Muscle of arm (tissue), 12 donors: ENCODE measurements around the gene ADGRL3. TPM values are rescaled to one million over a fixed set of nuclear protein-coding genes. Genes with fewer than 3 reads are reported as not detected.
"Not testable (repeated sequence)": the region's sequence is repeated elsewhere in the genome, so short reads cannot be mapped to it uniquely, and the experiment has no call there.

ENCODE experiments used
- DNase-seq: peaks from one replicate; pipeline ENCODE4 v3.0.0-alpha.2; 2013
- polyA plus RNA-seq, 12 donors: library from polyadenylated mRNA; unstranded; fragments of 120-200 nt; gene quantifications; one replicate each; pipeline ENCODE4 v1.2.1, GENCODE V29; 2013; ENCODE audit not compliant: insufficient read length in 12 of 12

ADGRL3 gene
- polyA plus RNA-seq, 12 donors: 20.7 to 34.2 (median 24.4) TPM; not detected in 1

GRCh38 chr4:61204353-61205060 is 4.4 kb downstream of the ADGRL3 start:
- DNase-seq: peak; percentile 38

DNA sequence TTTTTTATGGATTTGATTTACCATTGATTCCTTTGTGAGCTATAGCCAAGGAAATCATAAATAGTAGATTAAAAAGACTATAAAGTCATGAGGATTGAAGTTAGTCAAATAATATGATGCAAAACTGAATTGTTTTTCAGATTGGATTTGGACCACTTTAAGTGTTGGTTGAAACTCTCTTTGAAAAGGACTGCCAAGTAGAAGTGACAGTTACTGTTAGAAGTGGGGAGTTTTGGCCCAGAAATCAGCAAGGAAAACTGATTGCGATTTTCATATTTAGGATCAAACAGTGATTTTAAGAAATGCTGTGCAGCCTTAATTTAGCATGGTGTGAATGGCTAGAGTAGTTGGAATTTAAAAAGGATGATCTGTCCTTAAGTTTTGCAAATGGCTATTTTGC is 4.9 kb downstream of the ADGRL3 start:
- no peak for DNase-seq

DNA sequence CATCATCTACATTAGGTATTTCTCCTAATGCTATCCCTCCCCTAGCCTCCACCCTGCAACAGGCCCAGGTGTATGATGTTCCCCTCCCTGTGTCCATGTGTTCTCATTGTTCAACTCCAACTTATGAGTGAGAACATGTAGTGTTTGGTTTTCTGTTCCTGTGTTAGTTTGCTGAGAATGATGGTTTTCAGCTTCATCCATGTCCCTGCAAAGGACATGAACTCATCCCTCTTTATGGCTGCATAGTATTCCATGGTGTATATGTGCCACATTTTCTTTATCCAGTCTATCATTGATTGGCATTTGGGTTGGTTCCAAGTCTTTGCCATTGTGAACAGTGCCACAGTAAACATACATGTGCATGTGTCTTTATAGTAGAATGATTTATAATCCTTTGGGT is 7.0 kb downstream of the ADGRL3 start:
- not testable (repeated sequence) for DNase-seq

GRCh38 chr4:61210186-61210939 is 10.2 kb downstream of the ADGRL3 start:
- DNase-seq: no peak

DNA sequence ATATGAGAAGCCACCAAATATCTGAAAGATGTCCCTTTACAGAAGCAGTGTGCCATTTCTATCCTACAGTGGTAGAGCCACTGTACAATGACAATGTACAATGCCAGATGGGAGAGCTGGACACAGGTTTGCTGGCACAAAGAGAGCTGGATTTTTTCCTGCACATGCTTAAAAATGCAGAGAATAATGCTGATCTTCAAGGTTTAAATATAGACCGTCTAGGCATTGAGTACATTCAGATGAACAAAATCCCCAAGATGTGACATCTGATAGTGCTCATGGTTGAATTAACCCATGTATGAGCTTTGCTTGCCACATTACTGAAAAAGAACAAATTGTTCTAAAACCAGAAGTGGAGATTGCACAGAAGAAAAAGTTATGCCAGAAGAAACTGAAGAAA is 11.7 kb downstream of the ADGRL3 start:
- DNase-seq: no peak

DNA sequence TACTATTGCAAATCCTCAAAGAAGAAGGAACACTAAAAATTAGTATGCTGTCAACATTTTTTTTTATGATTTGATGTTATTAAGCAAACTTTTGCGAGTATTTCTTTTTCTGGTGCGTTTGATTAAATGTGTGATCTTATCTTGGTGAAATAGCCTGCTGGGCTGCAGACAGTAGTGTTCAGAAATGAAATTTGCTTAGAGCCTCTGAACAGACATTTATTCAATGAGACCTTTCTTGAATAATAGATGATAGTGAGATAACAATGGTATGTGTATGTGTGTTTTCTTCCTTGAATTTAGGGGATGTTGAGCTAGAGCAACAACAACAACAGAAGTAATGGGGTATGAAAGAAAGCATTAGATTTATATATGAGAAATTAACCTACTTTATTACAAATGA is 12.7 kb downstream of the ADGRL3 start:
- DNase-seq: no peak

DNA sequence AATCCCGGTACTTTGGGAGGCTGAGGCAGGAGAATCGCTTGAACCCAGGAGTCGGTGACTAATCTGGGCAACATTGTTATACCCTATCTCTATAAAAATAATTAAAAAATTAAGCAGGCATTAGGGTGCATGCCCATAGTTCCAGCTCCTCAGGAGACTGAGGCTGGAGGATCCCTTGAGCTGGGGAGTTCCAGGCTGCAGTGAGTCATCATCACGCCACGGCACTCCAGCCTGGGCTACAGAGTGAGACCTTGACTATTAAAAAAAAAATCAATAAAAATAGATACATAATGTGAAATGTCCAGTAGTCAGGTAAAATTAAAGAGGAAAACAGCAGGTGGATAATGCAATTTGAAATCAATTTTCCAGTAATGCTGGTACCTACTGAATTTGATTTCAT is 14.6 kb downstream of the ADGRL3 start:
- DNase-seq: no peak

DNA sequence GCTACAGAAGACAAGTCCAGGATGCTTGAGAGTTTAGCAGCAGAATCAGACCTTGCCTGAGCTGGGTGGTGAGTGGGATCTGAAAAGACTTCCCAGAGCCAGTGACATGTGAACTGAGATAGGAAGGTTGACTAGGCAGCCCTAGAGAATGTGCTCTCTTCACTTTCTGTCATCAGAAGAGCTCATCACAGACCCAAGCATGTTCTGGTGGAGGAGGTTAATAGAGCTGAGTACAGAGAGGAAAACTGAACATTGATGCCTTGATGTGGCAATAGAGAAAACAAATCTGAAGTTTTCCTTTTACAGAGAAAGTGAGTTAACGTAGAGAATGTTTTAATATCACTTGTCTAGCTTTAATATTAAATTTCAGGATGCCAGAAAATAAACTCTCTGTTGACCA is 17.1 kb downstream of the ADGRL3 start:
- no peak for DNase-seq

- DNase-seq: no peak
Measured at GRCh38 chr4:61220556-61220955, 20.4 kb downstream of the ADGRL3 start.

- DNase-seq: no peak
Measured at GRCh38 chr4:61223385-61223784, 23.3 kb downstream of the ADGRL3 start.

- DNase-seq: no peak
Measured at GRCh38 chr4:61224573-61224972, 24.4 kb downstream of the ADGRL3 start.

GRCh38 chr4:61225656-61226055 is 25.5 kb downstream of the ADGRL3 start:
- peak; percentile 20 for DNase-seq

- no peak for DNase-seq
Measured at GRCh38 chr4:61231421-61231820, 31.3 kb downstream of the ADGRL3 start.

- no peak for DNase-seq
Measured at GRCh38 chr4:61239250-61239649, 39.1 kb downstream of the ADGRL3 start.

DNA sequence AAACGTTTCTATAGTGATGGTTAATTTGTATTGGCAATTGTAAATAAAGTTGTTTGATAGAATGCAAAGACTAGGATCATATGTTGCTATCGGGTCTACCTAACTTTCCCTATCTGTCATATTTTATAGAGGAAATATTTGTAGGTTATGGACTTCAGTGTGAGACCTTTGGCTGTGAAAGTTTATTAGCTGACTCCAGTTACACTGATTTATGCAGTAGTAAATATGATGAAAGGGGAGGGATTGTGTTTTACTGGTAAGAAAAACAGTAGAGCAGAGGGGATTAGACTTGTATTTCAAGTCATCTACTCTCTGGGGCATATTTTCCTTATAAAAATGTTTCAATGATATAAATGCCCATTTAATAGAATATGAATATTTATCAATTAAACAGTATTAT is 43.8 kb downstream of the ADGRL3 start:
- DNase-seq: no peak

DNA sequence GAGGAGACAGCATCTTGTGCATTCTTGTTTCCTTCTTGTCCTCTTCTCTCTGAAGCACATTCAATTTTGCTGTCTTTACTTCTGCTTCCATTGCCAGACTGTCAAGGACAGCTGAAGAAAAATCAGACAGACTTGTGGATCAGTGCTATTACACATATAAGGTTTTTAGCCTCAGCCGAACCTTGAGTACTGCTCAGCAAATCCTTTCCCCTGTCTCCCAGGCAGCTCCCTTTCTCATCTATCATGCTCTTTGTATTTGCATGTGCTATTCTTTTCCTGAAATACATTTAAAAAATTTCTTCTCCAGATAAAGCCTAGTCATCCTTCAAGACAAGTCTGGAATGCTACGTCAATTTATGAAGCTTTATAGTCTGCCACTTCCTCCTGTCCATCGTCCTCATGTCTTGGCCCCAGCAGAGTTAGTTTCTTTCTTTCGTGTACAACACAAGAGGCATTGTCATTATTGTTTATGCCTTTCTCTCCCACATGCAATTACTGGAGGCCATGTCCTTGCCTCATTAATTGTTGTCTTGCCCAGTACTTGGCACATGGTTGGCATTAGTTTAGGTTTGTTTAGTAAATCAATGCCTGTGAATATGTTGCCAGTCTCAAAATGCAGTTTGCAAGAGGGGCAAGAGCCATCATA is 45.1 kb downstream of the ADGRL3 start:
- DNase-seq: no peak

- DNase-seq: peak; percentile 45
Measured at GRCh38 chr4:61246034-61246433, 45.9 kb downstream of the ADGRL3 start.

DNA sequence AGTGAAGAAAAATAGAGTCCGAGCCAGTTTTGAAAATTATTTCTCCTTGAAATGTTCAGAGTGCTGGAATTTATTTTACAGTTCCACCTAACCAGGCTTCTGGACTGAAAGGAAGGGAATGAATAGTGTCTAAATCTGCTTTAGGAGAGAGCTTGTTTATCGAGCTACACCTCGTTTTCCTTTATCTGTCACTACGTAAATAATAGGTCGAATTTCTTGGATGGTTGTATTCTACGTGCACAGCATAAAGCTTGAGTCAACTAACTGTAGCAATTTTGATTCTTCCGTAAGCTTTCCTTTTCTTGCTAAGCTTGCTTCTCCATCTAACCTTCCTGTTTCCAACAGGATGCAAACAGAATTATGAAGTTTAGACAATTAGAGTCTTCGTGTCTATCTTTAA is 48.6 kb downstream of the ADGRL3 start:
- no peak for DNase-seq

- DNase-seq: no peak
Measured at GRCh38 chr4:61251129-61251528, 51.0 kb downstream of the ADGRL3 start.

DNA sequence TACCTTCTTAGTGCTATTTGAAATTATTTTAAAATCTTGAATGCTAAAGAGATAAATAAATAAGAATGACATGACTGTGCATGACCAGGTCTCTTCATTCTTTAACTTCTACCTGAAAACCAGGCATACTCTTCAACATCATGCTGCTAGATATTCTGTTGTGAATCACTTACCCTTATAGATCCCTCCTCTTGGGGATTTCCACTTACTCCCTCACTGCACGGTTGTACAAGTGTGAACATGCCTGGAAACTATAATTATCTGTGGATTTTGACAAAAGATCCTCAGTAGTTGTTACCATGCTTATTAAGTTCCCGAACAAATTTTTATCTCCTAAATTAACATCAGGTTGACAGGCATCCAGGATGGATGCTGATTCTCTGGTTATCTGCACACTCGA is 54.3 kb downstream of the ADGRL3 start:
- DNase-seq: no peak

DNA sequence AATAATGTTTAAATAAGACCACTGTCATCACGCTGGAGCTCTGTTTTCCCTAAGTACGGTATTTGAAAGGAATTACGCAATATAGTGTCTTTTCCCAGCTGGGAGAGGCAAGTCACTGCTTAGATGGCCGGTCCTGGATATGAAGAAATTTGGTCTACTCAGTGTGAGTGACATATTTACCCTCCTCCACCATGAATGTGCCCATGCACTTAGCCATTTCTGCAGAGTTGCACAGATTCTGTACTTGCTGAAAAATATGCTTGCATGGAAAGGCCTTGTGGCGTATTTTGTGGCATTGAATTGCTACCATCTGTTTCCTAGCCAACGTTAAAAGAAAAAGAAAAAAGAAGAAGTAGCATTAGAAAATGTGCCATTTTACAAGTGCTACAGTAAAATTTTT is 73.1 kb downstream of the ADGRL3 start:
- DNase-seq: peak; percentile 5

GRCh38 chr4:61274286-61274685 is 74.2 kb downstream of the ADGRL3 start:
- no peak for DNase-seq

GRCh38 chr4:61275241-61275640 is 75.1 kb downstream of the ADGRL3 start:
- no peak for DNase-seq
